HepG2 (cell line): Measurements from ENCODE around the gene MTFR1L. TPM values are rescaled to one million over a fixed set of nuclear protein-coding genes. Genes with fewer than 3 reads are reported as not detected.

Experiments used
- ATAC-seq: fragments of 200-7000 bp; cut with Tn5 transposase; 3 replicates; pipeline ENCODE4 v1.9.1; 2020; ENCODE audit warnings: mild to moderate bottlenecking, moderate library complexity
- BruUV-seq: library from RNA; stranded (reverse); fragments of 400-500 nt; replicated peaks from 2 replicates; lab custom pipeline; 2021; lab: Mats Ljungman, UMichigan
- CTCF ChIA-PET: fragments of 300-600 bp; formaldehyde crosslinking; extraction: SDS; loops from one replicate; lab custom pipeline; 2021; ENCODE audit warnings: low total read pairs, inconsistent platforms, low intra/inter-chr PET ratio; lab: Yijun Ruan, JAX
- POLR2A ChIA-PET: fragments of 350-600 bp; sonication (Branson Sonifier 250); formaldehyde crosslinking; loops from one replicate; lab custom pipeline; 2020; ENCODE audit warnings: antibody characterized with exemption, inconsistent platforms; lab: Yijun Ruan, JAX
- DNase-seq: peaks from one replicate; pipeline ENCODE4 v3.0.0-alpha.2; 2015; ENCODE audit warnings: low spot score
- FAIRE-seq: peaks from 3 replicates; lab custom pipeline; 2011; peaks lifted over from hg19 to GRCh38; lab: Jason Lieb, UNC
- H2AFZ ChIP-seq: one replicate; pipeline ENCODE4 v1.6.1; 2011; ENCODE audit warnings: low read length, inconsistent platforms
- H3K27ac ChIP-seq: fragments of 300-600 bp; 3 replicates; pipeline ENCODE4 v1.8.0; 2011; ENCODE audit warnings: mixed run types, mild to moderate bottlenecking, mixed read lengths, low read length, inconsistent platforms; ENCODE audit not compliant: insufficient read depth; ENCODE audit errors: extremely low read length
- H3K27me3 ChIP-seq, 2 experiments: fragments of 200-600 bp in 1 of 2; 2 replicates in 1 of 2; 3 replicates in 1 of 2; pipeline versions ENCODE4 v1.6.0 to v1.8.0; 2011; ENCODE audit warnings: low read length in 2 of 2, mild to moderate bottlenecking in 2 of 2, moderate library complexity in 2 of 2, inconsistent platforms in 1 of 2; ENCODE audit not compliant: insufficient read depth in 2 of 2, control insufficient read depth in 1 of 2
- H3K36me3 ChIP-seq, 2 experiments: fragments of 200-600 bp in 1 of 2; replicated peaks in 1 of 2; 2 replicates in 1 of 2; 3 replicates in 1 of 2; pipeline versions ENCODE4 v1.5.1 to v1.8.0; 2011; ENCODE audit warnings: low read length in 2 of 2, inconsistent platforms in 1 of 2; ENCODE audit not compliant: insufficient read depth in 2 of 2, control insufficient read depth in 1 of 2
- H3K4me1 ChIP-seq: 2 replicates; pipeline ENCODE4 v1.5.1; 2012; ENCODE audit warnings: low read length, inconsistent platforms; ENCODE audit not compliant: insufficient read depth
- H3K4me2 ChIP-seq: 2 replicates; pipeline ENCODE4 v1.6.0; 2011; ENCODE audit warnings: low read depth, low read length, inconsistent platforms
- H3K4me3 ChIP-seq, 3 experiments: fragments of 200-600 bp in 1 of 3; sonication (generic), shearing (Covaris generic) in 1 of 3; replicated peaks in 1 of 3; 2 replicates each; pipeline ENCODE4 v1.5.1; 2011 to 2016; ENCODE audit warnings: low read length in 3 of 3, inconsistent platforms in 2 of 3, low read depth in 2 of 3, mild to moderate bottlenecking in 2 of 3, control low read depth in 1 of 3, mixed read lengths in 1 of 3; ENCODE audit not compliant: insufficient read depth in 1 of 3
- H3K79me2 ChIP-seq: one replicate; pipeline ENCODE4 v1.6.1; 2011; ENCODE audit warnings: low read length, inconsistent platforms; ENCODE audit not compliant: insufficient read depth
- H3K9ac ChIP-seq: 2 replicates; pipeline ENCODE4 v1.6.0; 2011; ENCODE audit warnings: mild to moderate bottlenecking, low read depth, low read length, inconsistent platforms; ENCODE audit not compliant: insufficient read depth
- H3K9me3 ChIP-seq: 2 replicates; pipeline ENCODE4 v1.5.1; 2012; ENCODE audit warnings: mild to moderate bottlenecking, low read length
- H4K20me1 ChIP-seq: 2 replicates; pipeline ENCODE4 v1.6.0; 2011; ENCODE audit warnings: inconsistent platforms, mild to moderate bottlenecking, low read length, moderate library complexity; ENCODE audit not compliant: insufficient read depth
- GTF3A ChIP-seq: sonication (generic); formaldehyde crosslinking; conservative IDR thresholded peaks from 2 replicates; pipeline ENCODE4 v1.4.0; 2020; ENCODE audit warnings: mild to moderate bottlenecking, missing genetic modification reagents
- TRAFD1 ChIP-seq: sonication (generic); formaldehyde crosslinking; IDR thresholded peaks from 2 replicates; pipeline ENCODE4 v1.5.1; 2020; ENCODE audit warnings: missing genetic modification reagents, mild to moderate bottlenecking, borderline replicate concordance
- ZNF282 ChIP-seq: fragments of 450-650 bp; IDR thresholded peaks from 2 replicates; pipeline ENCODE4 v1.6.1; 2018; ENCODE audit not compliant: partially characterized antibody
- ZNF672 ChIP-seq: sonication (generic); formaldehyde crosslinking; IDR thresholded peaks from 2 replicates; pipeline ENCODE4 v1.8.1; 2022; ENCODE audit warnings: missing genetic modification reagents
- ZNF768 ChIP-seq: sonication (generic); formaldehyde crosslinking; IDR thresholded peaks from 2 replicates; pipeline ENCODE4 v1.4.0; 2020; ENCODE audit warnings: missing genetic modification reagents
- WGBS: methylation state at CpG from one replicate; pipeline ENCODE4 v1.1.6; 2017; ENCODE audit warnings: low lambda C conversion rate; 5-methylcytosine and 5-hydroxymethylcytosine counted together
- in situ Hi-C: cut with HindIII; loops from 2 replicates; pipeline ENCODE4 v1.10.0; 2017; ENCODE audit warnings: low pct_unique_long_range_greater_than_20kb; ENCODE audit not compliant: extremely low pct_ligation_motif_present
- intact Hi-C: fragments of 100-400 bp; cut with micrococcal nuclease; formaldehyde crosslinking; loops from one replicate; pipeline ENCODE4 v1.10.0; 2022; ENCODE audit not compliant: unreplicated experiment
- polyA plus RNA-seq, 8 experiments: library from polyadenylated mRNA; depleted of rRNA in 3 of 8; stranded (reverse) in 7 of 8; unstranded in 1 of 8; fragments of >200 nt; fragmentation: Illumina TruSeq in 4 of 8; extraction: Trizol in 4 of 8; gene quantifications; 2 replicates each; pipeline versions ENCODE4 v1.2.1 to v1.2.3, GENCODE V29; 2011 to 2016; ENCODE audit warnings: low read depth in 4 of 8, missing spikeins in 1 of 8, mixed read lengths in 1 of 8; ENCODE audit not compliant: insufficient read depth in 1 of 8
- total RNA-seq, 5 experiments: library from RNA; depleted of rRNA; stranded (reverse); fragments of >200 nt; fragmentation: Illumina TruSeq; extraction: Trizol; gene quantifications; 2 replicates each; pipeline ENCODE4 v1.2.3, GENCODE V29; 2016; ENCODE audit warnings: low read depth in 1 of 5
- TF ChIP-seq, protein P1 (sequence below): sonication (generic); formaldehyde crosslinking; IDR thresholded peaks from 2 replicates; pipeline ENCODE4 v1.5.1; 2020; ENCODE audit warnings: missing genetic modification reagents, mild to moderate bottlenecking, borderline replicate concordance
- TF ChIP-seq, protein P2 (sequence below): sonication (generic); formaldehyde crosslinking; IDR thresholded peaks from 2 replicates; pipeline ENCODE4 v1.4.0; 2020; ENCODE audit warnings: missing genetic modification reagents, borderline replicate concordance

Gene MTFR1L
- total and polyA plus RNA-seq, 2 of the 13 experiments (the other 11 are each of a cell fraction or from before 2014, with no cell fraction given) = 38.0 to 55.7 TPM

DNA sequence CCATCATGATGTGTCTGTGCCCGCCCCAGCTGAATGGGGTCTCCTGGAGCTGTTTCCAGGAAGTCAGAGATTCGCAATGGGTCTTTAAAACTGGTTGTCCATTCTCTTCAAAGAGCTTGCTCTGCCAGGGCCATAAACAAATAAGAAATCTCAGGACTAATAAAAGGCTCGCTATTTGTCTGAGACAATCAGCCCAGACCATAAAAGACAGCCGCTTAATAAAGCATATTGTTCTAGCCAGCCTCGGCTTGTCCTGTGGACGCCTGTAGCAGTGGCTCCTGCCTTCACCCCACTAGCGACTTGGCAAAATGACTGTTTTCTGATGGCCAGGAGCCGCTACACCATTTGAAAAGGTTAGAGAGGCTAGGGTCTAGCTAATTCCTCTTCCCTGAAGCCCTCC, 40.4 kb upstream of the MTFR1L start (continued):
- TF ChIP-seq, protein P1, sequence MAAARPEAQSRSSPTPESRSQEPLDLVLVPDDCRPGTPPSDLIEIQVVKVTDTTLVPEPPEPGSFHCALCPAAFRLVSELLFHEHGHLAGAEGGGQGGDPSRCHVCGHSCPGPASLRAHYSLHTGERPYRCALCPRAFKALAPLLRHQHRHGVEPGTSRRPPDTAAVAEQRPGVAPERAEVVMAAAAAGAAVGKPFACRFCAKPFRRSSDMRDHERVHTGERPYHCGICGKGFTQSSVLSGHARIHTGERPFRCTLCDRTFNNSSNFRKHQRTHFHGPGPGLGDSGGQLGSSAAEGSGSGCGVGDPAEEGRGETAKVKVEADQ (CRISPR knock-in tag) = no peak
- TF ChIP-seq TRAFD1 (CRISPR knock-in tag) (no peak), ZNF672 (CRISPR knock-in tag) (no peak), ZNF282 (no peak), GTF3A (CRISPR knock-in tag) (no peak)

DNA sequence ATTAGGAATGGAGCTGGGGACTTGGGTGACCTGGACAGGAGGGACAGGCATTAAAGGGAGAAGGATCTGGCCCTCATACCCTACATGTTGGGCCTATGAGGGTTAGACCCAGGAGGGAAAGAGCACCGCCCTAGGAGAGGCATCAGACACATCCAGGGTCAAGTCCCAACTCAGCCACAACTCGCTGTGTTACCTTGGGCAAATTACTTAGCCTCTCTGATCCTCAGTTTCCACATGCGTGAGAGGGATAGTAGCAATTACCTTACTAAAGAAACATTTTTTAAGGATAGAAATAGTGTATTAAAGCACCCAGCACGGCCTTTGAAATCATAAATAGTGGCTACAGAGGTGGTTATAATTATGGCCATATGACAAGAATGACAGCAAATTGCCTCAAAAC, 39.9 kb upstream of the MTFR1L start:
- WGBS = 35% methylated on average over 4 of the region's 4 CpGs
- no TSS peak for BruUV-seq

More for the DNA sequence above, 39.9 kb upstream of the MTFR1L start:
- no peak for ATAC-seq
- DNase-seq = no peak
- ChIA-PET CTCF (no interaction called here), POLR2A (no interaction called here)
- Histone ChIP-seq H2AFZ (no peak overlapping the region), H3K4me2 (no peak overlapping the region), H3K79me2 (no peaks in the 10 kb centered on the region), H3K9ac (no peak overlapping the region), H3K27me3 (peaks cover 0 to 32% of the 10 kb centered on the region in 2 experiments; a peak in 4 of 5 replicates), H3K4me1 (peaks cover 32% of the 10 kb centered on the region), H4K20me1 (no peaks in the 10 kb centered on the region), H3K36me3 (no peaks in the 10 kb centered on the region), H3K27ac (no peak overlapping the region), H3K9me3 (no peaks in the 10 kb centered on the region), H3K4me3 (no peak overlapping the region)
- no peak for FAIRE-seq
- in situ Hi-C loops = no loop called here
- intact Hi-C loops = loop anchor here (10.0 kb wide), 1 partner anchor 85 kb away; no protein-coding TSS in a partner anchor
- peak; percentile 91 for TF ChIP-seq ZNF768 (CRISPR knock-in tag)
- TF ChIP-seq, protein P2, sequence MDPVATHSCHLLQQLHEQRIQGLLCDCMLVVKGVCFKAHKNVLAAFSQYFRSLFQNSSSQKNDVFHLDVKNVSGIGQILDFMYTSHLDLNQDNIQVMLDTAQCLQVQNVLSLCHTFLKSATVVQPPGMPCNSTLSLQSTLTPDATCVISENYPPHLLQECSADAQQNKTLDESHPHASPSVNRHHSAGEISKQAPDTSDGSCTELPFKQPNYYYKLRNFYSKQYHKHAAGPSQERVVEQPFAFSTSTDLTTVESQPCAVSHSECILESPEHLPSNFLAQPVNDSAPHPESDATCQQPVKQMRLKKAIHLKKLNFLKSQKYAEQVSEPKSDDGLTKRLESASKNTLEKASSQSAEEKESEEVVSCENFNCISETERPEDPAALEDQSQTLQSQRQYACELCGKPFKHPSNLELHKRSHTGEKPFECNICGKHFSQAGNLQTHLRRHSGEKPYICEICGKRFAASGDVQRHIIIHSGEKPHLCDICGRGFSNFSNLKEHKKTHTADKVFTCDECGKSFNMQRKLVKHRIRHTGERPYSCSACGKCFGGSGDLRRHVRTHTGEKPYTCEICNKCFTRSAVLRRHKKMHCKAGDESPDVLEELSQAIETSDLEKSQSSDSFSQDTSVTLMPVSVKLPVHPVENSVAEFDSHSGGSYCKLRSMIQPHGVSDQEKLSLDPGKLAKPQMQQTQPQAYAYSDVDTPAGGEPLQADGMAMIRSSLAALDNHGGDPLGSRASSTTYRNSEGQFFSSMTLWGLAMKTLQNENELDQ = no peak
